ENCODE measurements around the gene ACSL1.

ACSL1 gene

GRCh38 chr4:184755278-184755677 lies 70.5 kb downstream of the ACSL1 start:
- TF ChIP-seq CTCF (IDR thresholded peaks at IDR 0.05; ENCODE audit: low read depth, low read length) = no peak
- no peak overlapping the region for H3K4me3 ChIP-seq (ENCODE audit: low read depth, low read length)

GRCh38 chr4:184752496-184753275 lies 73.1 kb downstream of the ACSL1 start:
- TF ChIP-seq CTCF (IDR thresholded peaks at IDR 0.05; ENCODE audit: low read depth, low read length) = no peak
- H3K4me3 ChIP-seq (ENCODE audit: low read depth, low read length) = no peak overlapping the region

- TF ChIP-seq CTCF (IDR thresholded peaks at IDR 0.05; ENCODE audit: low read depth, low read length) = no peak
- no peak overlapping the region for H3K4me3 ChIP-seq (ENCODE audit: low read depth, low read length)
Observed at GRCh38 chr4:184751585-184751956, 74.2 kb downstream of the ACSL1 start.

GRCh38 chr4:184750926-184751584 lies 74.7 kb downstream of the ACSL1 start:
- no peak for TF ChIP-seq CTCF (IDR thresholded peaks at IDR 0.05; ENCODE audit: low read depth, low read length)
- H3K4me3 ChIP-seq (ENCODE audit: low read depth, low read length) = no peak overlapping the region

- no peak for TF ChIP-seq CTCF (IDR thresholded peaks at IDR 0.05; ENCODE audit: low read depth, low read length)
Observed at GRCh38 chr4:184748251-184748652, 77.5 kb downstream of the ACSL1 start.

GRCh38 chr4:184747034-184747830 lies 78.5 kb downstream of the ACSL1 start:
- no peak overlapping the region for H3K4me3 ChIP-seq (ENCODE audit: low read depth, low read length)
- no peak for TF ChIP-seq CTCF (IDR thresholded peaks at IDR 0.05; ENCODE audit: low read depth, low read length)

More at GRCh38 chr4:184748251-184748652, 77.5 kb downstream of the ACSL1 start:
- H3K4me3 ChIP-seq (ENCODE audit: low read depth, low read length) = no peak overlapping the region
